ENCODE results near the gene LPAR5. TPM values are rescaled to one million over a fixed set of nuclear protein-coding genes. Genes with fewer than 3 reads are reported as not detected.

LPAR5 gene
- total RNA-seq, 1 experiment from 2014 or later = 0.22 TPM

DNA sequence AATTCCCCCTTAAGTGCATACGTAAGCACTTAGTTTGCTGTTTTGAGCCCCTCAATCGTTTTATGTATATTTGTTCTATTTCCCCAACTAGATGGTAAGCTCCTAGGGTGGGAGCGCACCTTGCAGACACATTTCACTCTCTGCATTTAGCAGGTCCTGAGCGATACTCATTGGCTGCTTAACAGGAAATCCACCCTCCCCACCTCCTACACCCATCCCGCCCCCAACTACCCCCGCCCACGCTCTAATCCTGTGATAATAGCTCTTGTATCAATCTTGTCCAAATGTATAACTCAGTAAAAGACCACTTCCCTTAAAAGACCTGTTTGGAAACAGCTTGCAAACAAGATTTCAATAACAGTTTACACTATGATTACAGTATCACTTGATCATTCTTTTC is 8.1 kb downstream of the LPAR5 start:
- Histone ChIP-seq H3K4ac (ENCODE audit: low read depth, low read length) (no peak overlapping the region), H4K91ac (ENCODE audit: insufficient read length, low read depth, low read length) (no peak overlapping the region), H3K23me2 (ENCODE audit: insufficient read length, low read depth, low read length, poor library complexity, severe bottlenecking) (no peaks in the 10 kb centered on the region), H3K79me2 (ENCODE audit: insufficient read depth, low read length) (no peaks in the 10 kb centered on the region), H2BK12ac (ENCODE audit: insufficient read length, low read depth, low read length) (no peak overlapping the region), H4K8ac (replicated peaks; ENCODE audit: insufficient read length, low read depth, low read length) (no peak overlapping the region), H3K9ac (ENCODE audit: extremely low read depth, insufficient read length, low read length) (no peak overlapping the region), H3K9me3 (ENCODE audit: control insufficient read depth, low read depth, low read length) (no peaks in the 10 kb centered on the region), H2BK20ac (ENCODE audit: low read depth, low read length, poor library complexity, severe bottlenecking) (no peak overlapping the region), H2BK15ac (ENCODE audit: low read depth, low read length) (no peak overlapping the region), H2AFZ (ENCODE audit: low read length) (no peak overlapping the region), H2BK5ac (ENCODE audit: insufficient read length, low read length) (no peak overlapping the region), H4K5ac (ENCODE audit: insufficient read length, low read depth, low read length) (no peak overlapping the region), H3K23ac (ENCODE audit: insufficient read length, low read depth, low read length) (no peak overlapping the region), H3K56ac (ENCODE audit: insufficient read length, low read depth, low read length) (no peak overlapping the region), H3K14ac (ENCODE audit: insufficient read depth, low read length) (no peak overlapping the region), H3K18ac (ENCODE audit: insufficient read length, low read depth, low read length) (no peak overlapping the region), H3K27ac (ENCODE audit: insufficient read length, low read depth, low read length) (no peak overlapping the region), H3K4me1 (ENCODE audit: insufficient read depth, low read length) (no peaks in the 10 kb centered on the region), H3T11ph (ENCODE audit: low read length) (no peak overlapping the region), H3K4me2 (ENCODE audit: insufficient read depth, insufficient read length, low read length) (no peak overlapping the region), H2BK120ac (ENCODE audit: low read depth, low read length, poor library complexity, severe bottlenecking) (no peak overlapping the region), H3K27me3 (ENCODE audit: insufficient read depth, low read length) (no peaks in the 10 kb centered on the region), H3K79me1 (ENCODE audit: insufficient read depth, low read depth, low read length, poor library complexity, severe bottlenecking) (no peaks in the 10 kb centered on the region), H4K20me1 (ENCODE audit: control insufficient read depth, insufficient read depth, insufficient read length) (no peaks in the 10 kb centered on the region), H2AK5ac (ENCODE audit: insufficient read length, low read length) (no peak overlapping the region)
- DNase-seq = no peak
- Mint-ChIP-seq H3K36me3 (ENCODE audit: insufficient read depth in 1 of 3, low read depth in 3 of 3) (no peaks in the 10 kb centered on the region), H3K9me3 (no peaks in the 10 kb centered on the region), H3K4me3 (no peak overlapping the region), H3K27me3 (ENCODE audit: low read depth) (peaks cover 6% of the 10 kb centered on the region), H3K4me1 (peaks cover 12 to 16% of the 10 kb centered on the region in 2 experiments), H3K27ac (no peak overlapping the region)
- TF ChIP-seq, protein P1, sequence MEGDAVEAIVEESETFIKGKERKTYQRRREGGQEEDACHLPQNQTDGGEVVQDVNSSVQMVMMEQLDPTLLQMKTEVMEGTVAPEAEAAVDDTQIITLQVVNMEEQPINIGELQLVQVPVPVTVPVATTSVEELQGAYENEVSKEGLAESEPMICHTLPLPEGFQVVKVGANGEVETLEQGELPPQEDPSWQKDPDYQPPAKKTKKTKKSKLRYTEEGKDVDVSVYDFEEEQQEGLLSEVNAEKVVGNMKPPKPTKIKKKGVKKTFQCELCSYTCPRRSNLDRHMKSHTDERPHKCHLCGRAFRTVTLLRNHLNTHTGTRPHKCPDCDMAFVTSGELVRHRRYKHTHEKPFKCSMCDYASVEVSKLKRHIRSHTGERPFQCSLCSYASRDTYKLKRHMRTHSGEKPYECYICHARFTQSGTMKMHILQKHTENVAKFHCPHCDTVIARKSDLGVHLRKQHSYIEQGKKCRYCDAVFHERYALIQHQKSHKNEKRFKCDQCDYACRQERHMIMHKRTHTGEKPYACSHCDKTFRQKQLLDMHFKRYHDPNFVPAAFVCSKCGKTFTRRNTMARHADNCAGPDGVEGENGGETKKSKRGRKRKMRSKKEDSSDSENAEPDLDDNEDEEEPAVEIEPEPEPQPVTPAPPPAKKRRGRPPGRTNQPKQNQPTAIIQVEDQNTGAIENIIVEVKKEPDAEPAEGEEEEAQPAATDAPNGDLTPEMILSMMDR (conservative IDR thresholded peaks at IDR 0.05) = no peak
- WGBS (ENCODE audit: extremely low coverage, insufficient read length, low lambda C conversion rate) = no CpG with 5 or more reads among the region's 7 CpGs

Data from H9 (cell line).